Measurements from ENCODE around the gene LUZP2.

DNA sequence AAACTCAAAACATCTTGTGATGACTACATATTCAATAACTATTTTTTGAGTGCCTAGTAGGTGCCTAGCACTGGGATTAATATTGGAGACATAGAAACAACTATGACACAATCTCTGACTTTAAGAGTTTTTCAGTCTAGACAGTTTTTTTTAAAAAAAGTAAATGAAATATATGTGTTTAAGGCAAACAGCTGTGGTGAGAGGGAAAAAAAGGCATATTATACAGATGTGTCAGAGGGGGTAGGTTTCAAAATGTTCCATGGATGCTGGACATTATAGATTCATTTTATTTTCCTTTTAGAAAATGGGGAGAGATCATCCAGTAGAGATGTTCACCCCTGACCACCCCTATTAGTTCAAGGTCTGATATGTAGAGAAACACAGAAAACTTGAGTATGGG is 90.8 kb downstream of the LUZP2 start:
- TF ChIP-seq ZNF8 (CRISPR knock-in tag; IDR thresholded peaks at IDR 0.05) (no peak), ARNTL (CRISPR knock-in tag; IDR thresholded peaks at IDR 0.05; ENCODE audit: borderline replicate concordance, low read depth) (no peak), ESRRG (CRISPR knock-in tag; IDR thresholded peaks at IDR 0.05) (no peak)
